ENCODE results near the gene PHACTR1. TPM values are rescaled to one million over a fixed set of nuclear protein-coding genes. Genes with fewer than 3 reads are reported as not detected.

PHACTR1 gene
- total and polyA plus RNA-seq, 7 donors, result 0.04 to 3.0 (median 0.85) TPM

GRCh38 chr6:13113981-13114593 is 397.5 kb downstream of the PHACTR1 start:
- H3K36me3 ChIP-seq (ENCODE audit: insufficient read depth in 1 of 2, low read depth in 1 of 2), result no peaks in the 10 kb centered on the region
- H3K27me3 ChIP-seq (ENCODE audit: insufficient read depth in 3 of 3, low read length in 2 of 3), result no peaks in the 10 kb centered on the region
- DNase-seq, result no peak
- no peaks in the 10 kb centered on the region for H3K4me1 ChIP-seq
- TF ChIP-seq, protein P1, sequence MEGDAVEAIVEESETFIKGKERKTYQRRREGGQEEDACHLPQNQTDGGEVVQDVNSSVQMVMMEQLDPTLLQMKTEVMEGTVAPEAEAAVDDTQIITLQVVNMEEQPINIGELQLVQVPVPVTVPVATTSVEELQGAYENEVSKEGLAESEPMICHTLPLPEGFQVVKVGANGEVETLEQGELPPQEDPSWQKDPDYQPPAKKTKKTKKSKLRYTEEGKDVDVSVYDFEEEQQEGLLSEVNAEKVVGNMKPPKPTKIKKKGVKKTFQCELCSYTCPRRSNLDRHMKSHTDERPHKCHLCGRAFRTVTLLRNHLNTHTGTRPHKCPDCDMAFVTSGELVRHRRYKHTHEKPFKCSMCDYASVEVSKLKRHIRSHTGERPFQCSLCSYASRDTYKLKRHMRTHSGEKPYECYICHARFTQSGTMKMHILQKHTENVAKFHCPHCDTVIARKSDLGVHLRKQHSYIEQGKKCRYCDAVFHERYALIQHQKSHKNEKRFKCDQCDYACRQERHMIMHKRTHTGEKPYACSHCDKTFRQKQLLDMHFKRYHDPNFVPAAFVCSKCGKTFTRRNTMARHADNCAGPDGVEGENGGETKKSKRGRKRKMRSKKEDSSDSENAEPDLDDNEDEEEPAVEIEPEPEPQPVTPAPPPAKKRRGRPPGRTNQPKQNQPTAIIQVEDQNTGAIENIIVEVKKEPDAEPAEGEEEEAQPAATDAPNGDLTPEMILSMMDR (IDR thresholded peaks at IDR 0.05), result no peak
- no peak overlapping the region for H3K4me3 ChIP-seq
- WGBS, 3 donors, result 27 to 32% (median 30%) methylated on average over 5 of the region's 5 CpGs
- ATAC-seq, result no peak
- intact Hi-C loops (cut with DNase I), result no loop called here
- peaks cover 4% of the 10 kb centered on the region for H3K9me3 ChIP-seq
- no peak overlapping the region for H3K27ac ChIP-seq

- Histone ChIP-seq H3K4me3 (no peak overlapping the region), H3K27me3 (ENCODE audit: insufficient read depth in 3 of 3, low read length in 2 of 3) (no peaks in the 10 kb centered on the region), H3K9me3 (no peaks in the 10 kb centered on the region), H3K4me1 (no peaks in the 10 kb centered on the region), H3K36me3 (ENCODE audit: insufficient read depth in 1 of 2, low read depth in 1 of 2) (no peaks in the 10 kb centered on the region), H3K27ac (no peak overlapping the region)
- intact Hi-C loops (cut with DNase I), result no loop called here
- WGBS, 3 donors, result 38 to 52% (median 49%) methylated on average over 1 of the region's 1 CpG
- TF ChIP-seq, protein P1 (IDR thresholded peaks at IDR 0.05), result no peak
- DNase-seq (no peak), ATAC-seq (no peak)
These were observed 399.6 kb downstream of the PHACTR1 start for GRCh38 chr6:13116155-13116554.

GRCh38 chr6:13117570-13117969 is 401.0 kb downstream of the PHACTR1 start:
- TF ChIP-seq, protein P1 (IDR thresholded peaks at IDR 0.05), result no peak
- WGBS, 3 donors, result 57 to 64% (median 60%) methylated on average over 6 of the region's 6 CpGs

DNA sequence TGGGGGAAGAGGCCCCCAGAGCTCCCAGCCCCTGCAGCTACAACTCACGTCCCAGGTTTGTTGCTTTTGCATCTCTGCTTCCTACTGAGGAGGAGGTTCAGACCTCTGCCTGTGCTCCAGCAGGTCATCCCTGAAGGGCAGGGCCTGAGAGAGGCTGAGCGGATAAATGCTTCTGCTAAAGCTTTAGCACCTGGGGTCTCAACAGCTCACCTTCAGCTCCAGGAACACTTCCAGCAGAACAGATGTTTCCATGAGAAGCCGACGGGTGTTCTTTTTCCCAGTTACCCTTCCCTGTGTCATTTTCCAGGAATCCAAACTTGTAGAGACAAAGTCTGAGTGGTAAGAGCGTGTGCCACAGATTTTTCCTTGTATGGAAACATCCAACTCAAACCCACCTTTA is 403.0 kb downstream of the PHACTR1 start:
- H3K27ac ChIP-seq, result no peak overlapping the region
- no peaks in the 10 kb centered on the region for H3K36me3 ChIP-seq (ENCODE audit: insufficient read depth in 1 of 2, low read depth in 1 of 2)
- WGBS, 3 donors, result 68 to 76% (median 74%) methylated on average over 5 of the region's 5 CpGs
- TF ChIP-seq, protein P1 (IDR thresholded peaks at IDR 0.05), result no peak
- H3K4me3 ChIP-seq, result no peak overlapping the region
- no peak for DNase-seq
- H3K27me3 ChIP-seq (ENCODE audit: insufficient read depth in 3 of 3, low read length in 2 of 3), result no peaks in the 10 kb centered on the region
- intact Hi-C loops (cut with DNase I), result no loop called here
- H3K4me1 ChIP-seq, result no peaks in the 10 kb centered on the region
- H3K9me3 ChIP-seq, result no peaks in the 10 kb centered on the region
- ATAC-seq, result no peak

More at GRCh38 chr6:13117570-13117969, 401.0 kb downstream of the PHACTR1 start:
- ATAC-seq (no peak), DNase-seq (no peak)
- Histone ChIP-seq H3K36me3 (ENCODE audit: insufficient read depth in 1 of 2, low read depth in 1 of 2) (no peaks in the 10 kb centered on the region), H3K4me1 (no peaks in the 10 kb centered on the region), H3K27me3 (ENCODE audit: insufficient read depth in 3 of 3, low read length in 2 of 3) (no peaks in the 10 kb centered on the region), H3K27ac (no peak overlapping the region), H3K4me3 (no peak overlapping the region), H3K9me3 (no peaks in the 10 kb centered on the region)
- intact Hi-C loops (cut with DNase I), result no loop called here
